GM21515 (cell line): Measurements from ENCODE around the gene C1orf141.
"Not testable (repeated sequence)": the region's sequence is repeated elsewhere in the genome, so short reads cannot be mapped to it uniquely, and the experiment has no call there.

Experiments
- ATAC-seq: cut with Tn5 transposase; IDR thresholded peaks from one replicate; pipeline ENCODE4 v1.9.1; 2021; ENCODE audit not compliant: unreplicated experiment

C1orf141 gene

DNA sequence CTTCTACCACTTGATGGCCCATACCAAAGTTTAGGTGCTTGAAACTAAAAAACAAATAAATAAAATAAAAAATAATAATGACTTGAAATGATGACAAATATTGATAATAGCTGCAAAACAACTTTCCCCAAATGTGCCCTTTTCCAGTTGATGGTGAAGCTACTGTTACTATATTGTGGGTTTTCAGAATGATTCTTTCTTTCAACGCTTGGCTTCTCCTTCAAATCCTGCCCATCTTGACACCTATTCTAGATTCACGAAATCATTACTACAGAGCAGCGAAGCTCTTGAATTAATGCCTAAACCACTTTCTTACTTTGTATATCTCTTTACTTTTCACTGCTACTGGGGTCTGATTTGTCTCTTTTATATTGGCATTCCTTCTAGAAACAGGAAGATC is 9.2 kb upstream of the C1orf141 start:
- no peak for ATAC-seq

- ATAC-seq = no peak
Measured at GRCh38 chr1:67142931-67143330, 8.2 kb upstream of the C1orf141 start.

GRCh38 chr1:67141832-67142231 is 7.1 kb upstream of the C1orf141 start:
- not testable (repeated sequence) for ATAC-seq

DNA sequence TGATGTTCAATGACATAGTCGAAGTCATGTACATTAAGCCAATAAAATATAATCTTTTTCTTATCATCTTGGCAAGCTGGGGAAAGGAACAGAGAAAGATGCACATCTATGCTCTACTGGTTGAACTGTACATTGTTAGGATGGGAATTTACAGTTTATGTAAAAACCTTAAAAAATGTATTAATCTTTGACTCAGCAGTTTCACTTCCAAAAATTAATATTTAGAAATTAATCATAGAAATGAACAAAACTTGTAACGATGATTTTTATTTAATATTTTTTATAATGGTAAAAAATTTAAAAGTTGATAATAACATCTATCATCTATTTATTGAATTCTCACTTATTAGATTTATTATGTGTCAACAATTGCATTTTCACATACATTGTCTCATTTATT is 5.7 kb upstream of the C1orf141 start:
- ATAC-seq = no peak

DNA sequence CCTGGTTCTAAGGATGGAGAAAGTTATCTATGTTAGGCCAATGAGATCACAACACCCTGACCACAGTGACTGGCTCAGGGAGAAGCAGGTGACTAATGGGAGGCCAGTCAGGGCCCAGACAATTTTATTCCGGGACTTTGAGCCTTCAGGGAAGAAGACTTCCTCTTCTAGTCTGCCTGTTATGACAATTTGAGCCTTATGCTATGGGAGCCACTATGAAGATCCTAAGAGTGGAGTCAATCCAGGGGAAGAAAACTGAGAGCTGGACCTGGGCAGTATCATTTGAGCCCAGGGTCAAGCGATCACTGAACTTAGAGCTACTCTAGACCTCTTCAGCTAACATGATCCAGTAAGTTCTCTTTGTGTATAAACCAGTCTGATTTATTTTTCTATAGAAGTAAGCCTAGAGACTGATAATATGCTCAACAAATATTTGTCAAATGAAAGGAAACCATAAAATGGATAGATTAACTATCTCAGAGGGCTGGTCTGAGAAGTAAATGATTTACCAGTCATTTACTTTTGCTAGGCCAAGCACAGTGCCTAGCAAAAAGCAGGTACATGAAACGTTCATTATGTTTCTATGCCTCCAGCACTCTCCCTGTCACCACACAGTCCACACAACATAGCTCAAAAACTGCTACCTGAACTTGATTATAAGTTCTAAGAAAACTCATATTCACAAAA is 4.2 kb upstream of the C1orf141 start:
- no peak for ATAC-seq

- ATAC-seq = no peak
Measured at GRCh38 chr1:67137307-67137753, 2.6 kb upstream of the C1orf141 start.

GRCh38 chr1:67135354-67135753 is 584 bp upstream of the C1orf141 start:
- ATAC-seq = no peak

GRCh38 chr1:67133177-67133576 is 1.6 kb downstream of the C1orf141 start:
- ATAC-seq = no peak

- ATAC-seq = no peak
Measured at GRCh38 chr1:67130673-67131072, 4.1 kb downstream of the C1orf141 start.

GRCh38 chr1:67126974-67127373 is 7.8 kb downstream of the C1orf141 start:
- no peak for ATAC-seq

GRCh38 chr1:67126111-67126746 is 8.5 kb downstream of the C1orf141 start:
- ATAC-seq = no peak

DNA sequence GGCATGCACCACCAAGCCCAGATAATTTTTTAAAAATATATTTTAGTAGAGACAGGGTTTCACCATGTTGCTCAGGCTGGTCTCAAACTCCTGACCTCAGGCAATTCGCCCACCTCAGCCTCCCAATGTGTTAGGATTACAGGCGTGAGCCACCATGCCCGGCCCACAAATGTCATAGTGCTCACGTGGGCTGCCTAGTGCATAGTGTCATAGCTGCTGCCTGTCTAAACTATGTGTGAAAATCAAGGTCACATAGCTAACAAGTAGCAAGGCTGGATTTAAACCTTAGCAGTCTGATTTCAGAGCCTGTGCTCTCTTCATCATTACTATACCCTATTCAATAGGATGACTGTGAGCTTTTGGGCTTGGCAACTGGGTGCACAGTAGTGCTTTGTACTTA is 10.3 kb downstream of the C1orf141 start:
- ATAC-seq = no peak

- ATAC-seq = no peak
Measured at GRCh38 chr1:67120855-67121619, 13.7 kb downstream of the C1orf141 start.

DNA sequence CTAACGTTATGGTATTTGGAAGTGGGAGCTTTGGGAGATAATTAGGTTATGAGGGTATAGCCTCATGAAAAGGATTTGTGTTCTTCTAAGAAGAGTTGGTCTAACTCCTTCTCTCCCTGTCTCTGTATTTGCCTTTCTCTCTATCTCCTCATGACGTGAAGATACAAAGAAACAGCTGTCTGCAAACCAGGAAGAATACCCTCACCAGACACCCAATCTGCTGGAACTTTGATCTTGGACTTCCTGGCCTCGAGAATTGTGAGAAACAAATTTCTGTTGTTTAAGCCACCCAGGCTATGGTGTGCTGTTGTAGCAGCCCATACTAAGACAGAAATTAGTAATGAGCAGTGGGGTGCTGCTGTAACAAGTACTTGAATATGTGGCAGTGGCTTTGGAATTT is 16.1 kb downstream of the C1orf141 start:
- ATAC-seq = no peak

GRCh38 chr1:67118191-67118590 is 16.6 kb downstream of the C1orf141 start:
- ATAC-seq = no peak

DNA sequence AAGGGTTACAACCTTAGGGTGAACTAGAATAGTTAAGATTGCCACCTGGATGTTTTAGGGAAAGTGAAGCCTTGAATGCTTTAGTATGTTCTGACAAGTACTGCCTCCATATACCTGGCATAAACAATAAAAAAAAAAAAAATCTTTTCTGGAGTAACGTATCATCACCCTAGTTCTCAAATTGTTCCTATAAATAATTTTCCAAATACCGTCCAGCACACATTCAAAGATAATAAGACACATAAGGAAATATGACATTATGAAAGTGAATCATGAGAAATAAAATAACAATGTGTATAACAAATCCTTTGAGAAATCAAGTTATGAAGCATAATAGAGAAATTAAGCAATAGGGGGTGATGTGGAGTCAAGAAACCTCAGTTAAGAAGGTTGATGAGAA is 20.6 kb downstream of the C1orf141 start:
- ATAC-seq = no peak

DNA sequence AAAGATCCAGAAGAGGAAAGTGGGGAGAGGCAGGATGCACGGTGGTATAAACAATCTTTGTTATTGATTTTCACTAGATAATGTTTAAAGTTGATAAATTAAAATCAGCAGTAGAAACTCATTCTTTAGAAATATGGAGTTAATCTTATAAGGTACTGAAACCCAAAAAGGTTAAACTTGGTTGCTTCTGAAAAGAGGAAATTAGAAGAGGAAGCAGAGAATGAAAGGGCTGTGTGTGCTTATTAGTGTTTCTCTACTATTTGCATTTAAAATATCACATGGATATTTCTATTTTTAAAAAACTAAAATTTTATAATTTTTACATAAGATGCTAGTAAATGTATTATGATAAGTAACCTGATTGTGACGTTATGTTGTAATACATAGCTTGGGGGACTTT is 24.4 kb downstream of the C1orf141 start:
- ATAC-seq = peak; percentile 66

DNA sequence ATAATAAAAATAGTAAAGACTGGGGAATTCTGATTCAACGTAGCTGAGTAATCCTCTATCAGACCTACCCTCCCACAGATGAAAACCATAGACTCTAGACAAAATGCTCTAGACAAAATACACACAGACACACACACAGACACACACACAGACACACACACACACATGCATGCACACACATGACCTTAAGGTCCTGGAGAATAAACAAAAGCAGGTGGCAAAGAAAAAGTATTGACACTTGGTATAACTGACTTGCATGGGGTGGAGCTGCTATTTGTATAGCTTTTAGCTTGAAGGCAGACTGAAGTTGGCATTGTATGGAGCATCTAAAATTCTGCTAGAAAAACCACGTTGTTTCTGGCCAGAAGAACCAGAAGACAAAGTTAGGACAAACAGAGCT is 29.3 kb downstream of the C1orf141 start:
- no peak for ATAC-seq

DNA sequence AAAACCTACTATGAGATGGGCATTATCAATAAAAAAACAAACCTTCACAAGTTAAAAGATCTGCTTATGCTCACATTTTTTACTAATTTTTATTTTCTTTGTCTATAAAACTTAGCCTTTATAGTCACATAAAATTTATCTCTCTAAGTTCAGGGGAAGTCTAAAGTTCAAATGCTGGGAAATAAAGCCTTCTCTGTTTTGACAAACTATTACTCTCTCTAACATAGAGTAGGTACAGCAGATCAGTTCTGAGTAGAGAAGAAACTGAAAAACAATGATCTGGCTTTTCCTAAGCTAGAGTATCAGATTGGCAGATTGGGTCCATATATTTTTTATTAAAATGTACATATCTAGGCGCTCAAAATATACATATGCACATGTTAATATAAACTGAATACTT is 31.2 kb downstream of the C1orf141 start:
- no peak for ATAC-seq

DNA sequence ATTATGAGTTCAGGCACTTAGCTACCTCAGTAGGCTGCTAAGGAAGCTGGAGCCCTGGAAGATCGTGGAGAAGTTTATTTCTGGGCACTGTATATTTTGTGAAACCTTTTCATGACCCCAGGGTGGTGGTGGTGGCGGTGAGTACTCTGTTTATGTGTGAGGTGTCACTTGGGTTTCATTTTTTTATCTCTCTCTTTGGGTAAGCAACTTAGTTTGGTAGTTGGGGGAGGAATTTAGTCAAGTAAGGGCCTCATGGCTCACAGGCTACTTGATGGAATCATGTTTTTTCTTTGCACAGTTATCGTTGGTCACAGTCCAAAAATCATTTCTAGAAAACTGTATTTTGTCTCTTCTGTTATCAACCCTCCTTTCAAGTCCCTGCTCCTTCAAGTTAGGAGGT is 33.9 kb downstream of the C1orf141 start:
- ATAC-seq = no peak

- ATAC-seq = no peak
Measured at GRCh38 chr1:67097305-67097704, 37.5 kb downstream of the C1orf141 start.

DNA sequence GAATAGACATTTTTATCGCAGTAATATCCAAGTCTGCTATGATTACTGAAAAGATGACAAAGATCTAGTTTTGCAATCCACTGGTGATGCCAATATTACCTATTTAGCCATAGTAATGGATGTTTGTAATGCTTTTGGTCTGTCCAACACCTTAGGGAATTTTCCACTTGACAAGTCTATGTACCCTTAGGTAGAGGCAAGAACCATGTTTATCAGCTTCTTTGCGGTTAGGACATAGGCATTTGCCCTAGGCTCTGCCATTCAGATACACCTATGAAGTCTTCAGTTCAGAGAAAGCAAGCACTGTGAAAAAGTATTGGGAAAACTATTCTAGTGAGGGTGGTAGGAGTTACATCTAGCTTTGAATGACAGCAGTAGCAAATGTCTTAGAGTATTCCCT is 40.6 kb downstream of the C1orf141 start:
- no peak for ATAC-seq
